SU-DHL-6 (cell line): ENCODE results near the gene MRPL20.

ENCODE experiments used
- EZH2phosphoT487 ChIP-seq: fragments of 200-600 bp; sonication (generic), shearing (Covaris generic); conservative IDR thresholded peaks from 2 replicates; pipeline ENCODE4 v1.6.1; 2018; ENCODE audit warnings: mild to moderate bottlenecking, antibody characterized with exemption, low read length, moderate library complexity, mixed read lengths
- TF ChIP-seq, protein P1 (sequence below): fragments of 200-600 bp; sonication (generic); IDR thresholded peaks from one replicate; pipeline ENCODE4 v1.5.1; 2017; ENCODE audit warnings: antibody characterized with exemption, mild to moderate bottlenecking, low read length, moderate library complexity; ENCODE audit not compliant: insufficient read depth, poor library complexity, severe bottlenecking

- TF ChIP-seq, protein P1, sequence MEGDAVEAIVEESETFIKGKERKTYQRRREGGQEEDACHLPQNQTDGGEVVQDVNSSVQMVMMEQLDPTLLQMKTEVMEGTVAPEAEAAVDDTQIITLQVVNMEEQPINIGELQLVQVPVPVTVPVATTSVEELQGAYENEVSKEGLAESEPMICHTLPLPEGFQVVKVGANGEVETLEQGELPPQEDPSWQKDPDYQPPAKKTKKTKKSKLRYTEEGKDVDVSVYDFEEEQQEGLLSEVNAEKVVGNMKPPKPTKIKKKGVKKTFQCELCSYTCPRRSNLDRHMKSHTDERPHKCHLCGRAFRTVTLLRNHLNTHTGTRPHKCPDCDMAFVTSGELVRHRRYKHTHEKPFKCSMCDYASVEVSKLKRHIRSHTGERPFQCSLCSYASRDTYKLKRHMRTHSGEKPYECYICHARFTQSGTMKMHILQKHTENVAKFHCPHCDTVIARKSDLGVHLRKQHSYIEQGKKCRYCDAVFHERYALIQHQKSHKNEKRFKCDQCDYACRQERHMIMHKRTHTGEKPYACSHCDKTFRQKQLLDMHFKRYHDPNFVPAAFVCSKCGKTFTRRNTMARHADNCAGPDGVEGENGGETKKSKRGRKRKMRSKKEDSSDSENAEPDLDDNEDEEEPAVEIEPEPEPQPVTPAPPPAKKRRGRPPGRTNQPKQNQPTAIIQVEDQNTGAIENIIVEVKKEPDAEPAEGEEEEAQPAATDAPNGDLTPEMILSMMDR, result no peak
- TF ChIP-seq EZH2phosphoT487, result no peak
These were observed 51.7 kb downstream of the MRPL20 start for GRCh38 chr1:1355416-1355815.
